ENCODE data around the gene POU2AF1. TPM values are rescaled to one million over a fixed set of nuclear protein-coding genes. Genes with fewer than 3 reads are reported as not detected.

Gene POU2AF1
- total RNA-seq, 1 donor from 2014 or later = not detected

DNA sequence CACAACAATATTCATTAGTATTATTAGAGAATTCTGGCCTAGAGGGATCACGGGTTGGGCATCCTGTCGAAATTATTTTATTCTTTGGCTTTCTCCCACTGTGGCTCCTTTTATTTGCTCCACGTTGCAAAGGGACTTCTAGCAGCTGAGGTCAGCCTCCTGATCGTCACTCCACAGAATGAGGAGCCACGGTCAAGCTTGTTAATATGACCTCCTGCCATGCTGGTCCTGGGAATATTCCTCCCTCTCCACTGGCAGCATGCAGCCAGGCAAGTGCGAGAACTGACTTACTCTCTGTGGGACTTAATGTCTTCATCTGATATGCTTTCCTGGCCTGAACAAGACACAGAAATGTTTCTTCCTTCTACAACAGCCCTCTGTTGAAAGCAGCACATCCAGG lies 59.8 kb downstream of the POU2AF1 start:
- no peak for DNase-seq (ENCODE audit: low read depth)

DNA sequence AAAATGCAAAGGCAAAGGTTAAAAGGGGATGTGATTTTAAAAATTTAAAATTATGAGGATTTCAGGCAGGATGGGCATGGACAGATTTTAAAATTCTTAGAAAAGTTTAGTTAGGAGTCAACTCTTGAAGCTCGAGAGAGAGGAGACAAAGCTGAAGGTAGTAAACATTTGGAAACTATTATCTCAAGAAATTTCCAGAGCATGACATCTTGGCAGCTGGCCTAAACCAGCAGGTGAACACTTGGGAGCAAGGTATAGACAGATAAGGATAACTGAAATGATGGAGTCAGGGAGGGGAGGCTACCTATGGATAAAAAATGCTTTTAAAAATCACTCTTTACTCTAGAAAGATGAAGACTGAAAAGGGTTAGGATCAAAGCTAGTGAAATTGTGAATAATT lies 67.0 kb downstream of the POU2AF1 start:
- no peak for DNase-seq (ENCODE audit: low read depth)

DNA sequence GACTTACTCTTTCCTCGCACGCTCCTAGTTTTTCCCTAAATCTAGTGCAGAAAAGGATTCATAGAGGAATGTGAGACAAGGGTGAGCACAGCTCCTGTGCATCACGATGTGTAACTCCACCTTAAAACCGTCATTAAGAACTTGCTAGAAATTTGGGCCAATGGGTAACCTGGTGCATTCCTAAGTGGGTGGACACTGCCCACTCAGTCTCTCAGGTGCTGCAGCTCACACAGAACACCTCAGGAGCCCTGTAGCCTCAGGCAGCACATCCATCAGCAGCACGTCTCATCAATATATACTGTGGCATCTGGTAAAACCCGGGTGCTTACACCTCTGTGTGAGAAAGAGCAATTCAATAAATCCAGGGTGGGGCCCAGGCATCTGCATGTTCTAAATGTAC lies 68.4 kb downstream of the POU2AF1 start:
- no peak for DNase-seq (ENCODE audit: low read depth)

DNA sequence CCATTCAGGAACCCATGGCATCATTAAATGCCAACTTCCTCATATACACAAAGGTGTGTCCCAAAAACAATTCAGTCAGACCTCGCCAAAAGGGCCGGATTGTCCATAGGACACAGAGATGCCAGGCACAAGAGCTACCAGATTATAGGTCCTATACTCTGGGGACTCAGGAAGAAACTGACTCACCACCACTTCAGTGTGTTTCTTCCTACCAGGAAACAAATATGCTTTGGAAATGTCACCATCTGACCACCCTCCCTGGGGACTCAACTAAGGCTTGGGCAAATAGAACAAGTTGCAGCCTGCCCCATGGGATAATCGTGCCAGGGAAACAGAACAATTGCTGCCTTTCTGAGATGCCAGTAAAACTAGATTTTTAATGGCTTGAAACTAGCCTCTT lies 69.0 kb downstream of the POU2AF1 start:
- DNase-seq (ENCODE audit: low read depth) = no peak

DNA sequence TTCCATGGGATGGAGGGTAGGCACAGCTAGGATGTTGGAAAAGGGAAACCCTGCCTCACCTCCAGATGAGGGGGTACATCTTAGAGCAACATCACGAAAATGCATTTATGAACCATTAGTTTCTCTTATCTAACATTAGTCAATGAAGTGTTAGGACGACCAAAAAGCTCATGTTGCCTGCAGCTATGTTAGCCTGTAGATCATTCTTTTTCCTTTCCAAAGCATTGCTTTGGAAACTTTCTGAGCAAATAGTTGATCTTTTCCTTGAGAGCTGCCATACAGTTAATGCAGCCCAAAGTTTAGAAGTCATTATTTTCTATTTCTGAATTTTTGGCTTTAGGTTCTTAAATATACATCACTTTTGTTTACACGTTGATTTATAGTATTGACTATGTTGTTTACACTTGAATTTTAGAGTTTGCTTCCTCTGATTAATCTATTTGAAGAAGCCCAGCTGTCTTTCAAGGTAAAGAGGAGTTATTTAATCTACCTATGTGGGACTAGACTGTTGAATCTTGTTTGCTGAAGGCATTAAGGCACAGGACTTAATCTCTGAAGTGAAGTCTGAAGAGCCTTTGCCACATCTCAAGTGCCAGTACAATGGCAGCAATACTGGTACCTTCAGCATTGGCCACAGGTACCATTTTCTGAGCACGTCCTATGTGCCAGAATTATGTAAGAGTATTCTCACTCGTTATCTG lies 69.7 kb downstream of the POU2AF1 start:
- no peak for DNase-seq (ENCODE audit: low read depth)

DNA sequence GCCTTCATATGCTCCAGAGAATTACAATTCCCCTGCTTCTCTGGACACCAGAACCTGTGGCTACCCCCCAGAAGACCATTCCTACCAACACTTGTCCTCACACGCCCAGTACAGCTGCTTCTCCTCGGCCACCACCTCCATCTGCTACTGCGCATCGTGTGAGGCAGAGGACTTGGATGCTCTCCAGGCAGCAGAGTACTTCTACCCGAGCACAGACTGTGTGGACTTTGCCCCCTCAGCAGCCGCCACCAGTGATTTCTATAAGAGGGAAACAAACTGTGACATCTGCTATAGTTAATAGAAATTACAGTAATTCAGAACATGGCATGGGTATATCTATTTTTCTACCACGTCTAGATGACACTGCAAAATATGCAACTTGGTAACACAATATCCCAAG lies 70.9 kb downstream of the POU2AF1 start:
- no peak for DNase-seq (ENCODE audit: low read depth)

DNA sequence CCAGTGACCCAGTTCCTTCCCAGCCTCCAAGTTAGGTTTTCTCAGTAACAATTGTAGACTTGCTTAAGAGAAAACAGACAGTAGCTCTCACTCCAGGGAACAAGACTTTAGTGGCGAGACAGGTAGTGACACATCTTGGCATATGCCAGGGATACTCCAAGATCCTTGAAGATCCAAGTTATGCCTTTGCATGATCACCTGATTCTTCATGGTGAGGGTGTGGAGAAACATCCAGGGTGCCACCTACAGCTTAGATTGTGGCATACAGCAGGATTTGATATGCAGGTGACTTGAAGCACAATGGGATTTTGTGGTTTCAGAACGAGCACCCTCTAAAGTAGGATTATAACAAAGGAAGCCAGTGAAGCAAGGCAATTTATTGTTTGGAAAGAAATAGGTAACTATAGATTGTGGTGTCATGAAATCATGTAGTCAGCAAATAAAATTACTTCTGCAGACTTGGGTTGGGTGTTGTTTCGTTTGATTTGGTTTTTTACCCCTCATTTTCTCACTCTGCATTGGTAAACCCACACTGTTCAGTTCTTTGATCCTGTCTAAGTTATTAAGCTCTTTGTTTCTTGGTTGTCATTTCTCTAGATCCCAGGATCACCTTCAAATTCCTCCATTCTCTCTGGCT lies 71.5 kb downstream of the POU2AF1 start:
- DNase-seq (ENCODE audit: low read depth) = no peak

DNA sequence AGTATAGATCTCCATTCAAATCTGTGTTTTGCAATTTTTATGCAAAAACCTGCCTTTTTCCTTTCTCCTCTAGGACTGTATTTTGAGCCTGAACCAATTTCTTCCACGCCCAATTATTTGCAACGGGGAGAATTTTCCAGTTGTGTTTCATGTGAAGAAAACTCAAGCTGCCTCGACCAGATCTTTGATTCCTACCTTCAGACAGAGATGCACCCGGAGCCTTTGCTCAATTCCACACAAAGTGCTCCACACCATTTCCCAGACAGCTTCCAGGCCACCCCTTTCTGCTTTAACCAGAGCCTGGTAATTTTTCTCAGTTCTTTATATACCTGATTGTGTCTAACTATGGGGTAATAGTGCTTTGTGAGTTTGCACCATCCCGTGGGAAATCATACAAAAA lies 72.8 kb downstream of the POU2AF1 start:
- no peak for DNase-seq (ENCODE audit: low read depth)

DNA sequence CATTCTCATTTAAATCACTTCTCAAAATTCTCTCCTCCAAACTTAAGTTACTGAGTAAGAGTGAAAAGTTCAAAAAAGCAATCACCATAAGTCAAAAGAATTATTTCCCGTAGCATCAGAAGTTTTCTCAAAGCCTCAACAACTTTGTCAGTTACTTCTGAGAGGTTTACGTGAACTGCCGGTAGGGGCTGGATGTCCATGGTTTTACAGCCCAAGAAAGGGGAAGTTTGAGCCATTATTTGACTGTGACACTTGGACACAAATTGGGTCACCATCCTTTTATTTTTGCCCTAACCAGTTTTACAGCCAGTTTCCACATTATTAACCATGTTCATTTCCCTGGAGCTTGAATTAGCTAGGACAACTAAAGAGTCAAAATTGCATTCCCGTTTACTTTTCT lies 73.2 kb downstream of the POU2AF1 start:
- DNase-seq (ENCODE audit: low read depth) = no peak

DNA sequence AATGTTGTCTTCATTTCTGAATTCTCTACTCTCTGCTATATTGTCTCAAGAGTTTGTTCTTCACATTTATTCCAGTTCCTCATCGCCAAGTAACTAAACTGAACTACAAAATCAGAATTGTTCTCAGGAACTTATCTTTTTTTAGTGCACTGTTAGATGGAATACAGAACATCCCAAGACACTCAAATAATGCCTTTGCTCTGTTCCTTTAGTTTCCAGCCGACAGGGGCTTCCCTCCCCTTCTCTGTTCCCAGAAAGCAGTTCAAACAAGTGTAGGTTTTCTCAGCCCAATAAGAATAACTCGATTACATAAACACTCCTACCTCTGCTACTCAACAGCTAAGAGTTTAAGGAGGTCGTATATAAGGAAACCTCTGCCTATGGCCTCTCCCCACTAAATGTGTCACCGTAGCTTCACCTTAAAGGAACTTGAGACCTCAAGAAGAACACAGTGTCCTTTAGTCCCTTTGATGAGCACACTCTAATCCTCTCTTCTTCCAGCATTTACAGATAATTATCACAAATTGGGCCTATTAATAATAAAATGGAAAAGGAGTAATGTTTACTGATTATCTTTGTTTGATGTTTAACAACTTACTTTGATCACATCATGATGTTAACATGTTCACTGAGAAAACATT lies 73.8 kb downstream of the POU2AF1 start:
- DNase-seq (ENCODE audit: low read depth) = no peak

DNA sequence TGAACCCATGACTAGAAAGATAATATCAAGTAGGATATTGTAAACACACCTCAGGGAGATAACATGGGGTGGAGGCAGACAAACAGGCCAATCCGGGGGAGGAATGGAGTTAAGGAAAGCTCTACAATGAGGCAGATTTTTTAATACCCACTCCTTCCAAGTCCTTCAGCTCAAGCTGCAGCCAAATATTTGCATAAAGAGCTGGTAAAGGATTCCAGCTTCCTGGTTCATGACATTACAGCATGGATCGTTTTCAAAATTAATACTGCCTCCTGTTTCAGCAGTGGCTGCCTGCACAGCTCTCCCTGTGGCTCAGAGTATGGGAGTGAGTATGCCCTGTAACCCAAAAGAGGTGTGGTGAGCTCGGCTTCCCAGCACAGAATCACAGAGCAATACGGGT lies 75.6 kb downstream of the POU2AF1 start:
- peak; percentile 46 for DNase-seq (ENCODE audit: low read depth)

DNA sequence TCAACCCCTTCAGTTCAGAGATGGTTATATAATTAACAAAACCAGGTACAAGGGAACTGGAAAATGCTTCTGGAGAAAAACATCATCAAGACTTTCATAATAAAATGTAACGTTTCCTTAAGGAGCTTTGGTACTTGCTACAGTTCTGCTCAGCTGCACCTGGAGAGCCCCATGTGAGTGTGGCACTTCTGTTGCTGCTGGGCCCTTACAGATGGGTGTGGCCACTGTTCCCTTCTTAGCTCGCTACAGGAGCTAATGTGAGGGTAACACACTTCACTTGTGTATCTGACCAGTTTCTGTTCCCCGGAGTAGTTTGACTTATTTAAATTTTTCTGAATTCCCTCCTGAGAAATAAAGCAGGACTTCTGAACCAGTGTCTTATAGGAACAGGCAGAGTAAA lies 76.8 kb downstream of the POU2AF1 start:
- no peak for DNase-seq (ENCODE audit: low read depth)

Other genes with a start within 250 kb of the POU2AF1 start
- gene POU2AF2, start 133.6 kb downstream of the POU2AF1 start, total RNA-seq = not detected in 2 replicates
- not detected in 2 replicates for gene POU2AF3, start 80.7 kb downstream of the POU2AF1 start, total RNA-seq
- gene BTG4, start 133.1 kb upstream of the POU2AF1 start, total RNA-seq = not detected in 2 replicates
- not detected in 2 replicates for gene HOATZ, start 135.5 kb upstream of the POU2AF1 start, total RNA-seq
- gene LAYN, start 161.4 kb upstream of the POU2AF1 start, total RNA-seq = 10.0 and 61.1 TPM in 2 replicates
- 8.9 and 28.2 TPM in 2 replicates for gene SIK2, start 223.2 kb upstream of the POU2AF1 start, total RNA-seq

Data from renal cortical epithelial cell (primary cell).